Lung (tissue), 12 donors: ENCODE data around the gene WDR88. TPM values are rescaled to one million over a fixed set of nuclear protein-coding genes. Genes with fewer than 3 reads are reported as not detected.

ENCODE experiments used
- ATAC-seq: fragments of 200-7000 bp; cut with Tn5 transposase; one replicate; pipeline ENCODE4 v1.9.1; 2020; ENCODE audit warnings: moderate number of reproducible peaks; ENCODE audit not compliant: insufficient read depth, low FRiP score
- DNase-seq, 3 donors: peaks; one replicate each; pipeline ENCODE4 v3.0.0-alpha.2; 2013 to 2017
- H3K27ac ChIP-seq, 2 donors: one replicate each; pipeline ENCODE4 v1.5.1; 2013; ENCODE audit warnings: mild to moderate bottlenecking in 2 of 2, moderate library complexity in 2 of 2, control low read depth in 1 of 2, inconsistent platforms in 1 of 2, low read depth in 1 of 2, low read length in 1 of 2
- H3K27me3 ChIP-seq, 3 donors: one replicate each; pipeline ENCODE4 v1.5.1; 2013; ENCODE audit warnings: low read length in 2 of 3; ENCODE audit not compliant: control insufficient read depth in 3 of 3, insufficient read depth in 3 of 3
- H3K36me3 ChIP-seq, 4 donors: one replicate each; pipeline ENCODE4 v1.5.1; 2013; ENCODE audit warnings: low read length in 4 of 4, mild to moderate bottlenecking in 1 of 4, moderate library complexity in 1 of 4; ENCODE audit not compliant: control insufficient read depth in 4 of 4, insufficient read depth in 4 of 4
- H3K4me1 ChIP-seq, 5 donors: one replicate each; pipeline ENCODE4 v1.5.1; 2013; ENCODE audit warnings: low read length in 5 of 5, mild to moderate bottlenecking in 2 of 5, moderate library complexity in 1 of 5; ENCODE audit not compliant: control insufficient read depth in 5 of 5, insufficient read depth in 5 of 5
- H3K4me3 ChIP-seq: one replicate; pipeline ENCODE4 v1.5.1; 2013; ENCODE audit warnings: mild to moderate bottlenecking, control low read depth, moderate library complexity
- H3K9ac ChIP-seq, 2 donors: one replicate each; pipeline ENCODE4 v1.5.1; 2013; ENCODE audit warnings: low read length in 2 of 2, control low read depth in 1 of 2; ENCODE audit not compliant: insufficient read depth in 1 of 2
- H3K9me3 ChIP-seq, 4 donors: one replicate each; pipeline ENCODE4 v1.5.1; 2013; ENCODE audit warnings: low read length in 3 of 4, mild to moderate bottlenecking in 1 of 4, moderate library complexity in 1 of 4; ENCODE audit not compliant: control insufficient read depth in 4 of 4, insufficient read depth in 3 of 4
- CTCF ChIP-seq: IDR thresholded peaks from 2 replicates; pipeline ENCODE4 v1.5.1; 2012; ENCODE audit warnings: mild to moderate bottlenecking; ENCODE audit errors: control extremely low read depth, extremely low read depth
- WGBS, 2 donors: extraction: QIAGEN DNeasy Blood & Tissue Kit; methylation state at CpG; one replicate each; pipeline ENCODE4 v1.1.7; 2013; 5-methylcytosine and 5-hydroxymethylcytosine counted together
- polyA plus RNA-seq, 2 donors: library from polyadenylated mRNA; stranded (reverse); fragments of 200-250 nt; gene quantifications; one replicate each; pipeline ENCODE4 v1.2.1, GENCODE V29; 2013
- total RNA-seq, 2 donors: library from RNA; depleted of rRNA in 1 of 2; stranded (reverse); fragments of >200 nt in 1 of 2; gene quantifications; one replicate each; pipeline ENCODE4 v1.2.1, GENCODE V29; 2014 to 2021
- donor health status: control.
- donor health status: control.
- donor health status: Bipolar disorder and iron deficiency.
- donor health status: healthy.
- donor health status: DM: yes; HTN: yes; CAD: no.

Gene WDR88
- total and polyA plus RNA-seq, 4 donors, result not detected

- TF ChIP-seq CTCF, result no peak
- H3K27me3 ChIP-seq, result no peaks in the 10 kb centered on the region
- no peak overlapping the region for H3K4me3 ChIP-seq
- ATAC-seq (no peak), DNase-seq (no peak)
- H3K9ac ChIP-seq, result no peak overlapping the region
- no peaks in the 10 kb centered on the region for H3K9me3 ChIP-seq
- 94 to 96% methylated on average over 27 of the region's 27 CpGs for WGBS, 2 donors
- no peak overlapping the region for H3K27ac ChIP-seq
- H3K4me1 ChIP-seq, result peaks cover 0 to 4% (median 0%) of the 10 kb centered on the region in 5 donors
- H3K36me3 ChIP-seq, result peaks cover 0 to 22% (median 8%) of the 10 kb centered on the region in 4 donors
Observed at GRCh38 chr19:33205110-33205509, 73.2 kb downstream of the WDR88 start.

GRCh38 chr19:33205531-33206260 is 73.8 kb downstream of the WDR88 start:
- no peak for TF ChIP-seq CTCF
- no peak overlapping the region for H3K27ac ChIP-seq

GRCh38 chr19:33206261-33207039 is 74.5 kb downstream of the WDR88 start:
- ATAC-seq (no peak), DNase-seq (no peak)
- Histone ChIP-seq H3K9ac (no peak overlapping the region), H3K36me3 (peaks cover 0 to 22% (median 8%) of the 10 kb centered on the region in 4 donors), H3K4me3 (no peak overlapping the region), H3K4me1 (peaks cover 0 to 4% (median 0%) of the 10 kb centered on the region in 5 donors), H3K9me3 (no peaks in the 10 kb centered on the region), H3K27ac (no peak overlapping the region), H3K27me3 (no peaks in the 10 kb centered on the region)
- WGBS, 2 donors, result 94 to 97% methylated on average over 36 to 38 of the region's 38 CpGs
- TF ChIP-seq CTCF, result no peak

More at GRCh38 chr19:33205531-33206260, 73.8 kb downstream of the WDR88 start:
- no peak overlapping the region for H3K9ac ChIP-seq
- H3K4me3 ChIP-seq, result no peak overlapping the region
- H3K9me3 ChIP-seq, result no peaks in the 10 kb centered on the region
- ATAC-seq (no peak), DNase-seq (no peak)
- H3K27me3 ChIP-seq, result no peaks in the 10 kb centered on the region
- H3K36me3 ChIP-seq, result peaks cover 0 to 22% (median 8%) of the 10 kb centered on the region in 4 donors
- peaks cover 0 to 4% (median 0%) of the 10 kb centered on the region in 5 donors for H3K4me1 ChIP-seq
- WGBS, 2 donors, result 95 to 96% methylated on average over 61 to 64 of the region's 64 CpGs
